ENCODE measurements around the gene RPTOR.

The RPTOR gene

GRCh38 chr17:80649200-80649644 is 104.6 kb downstream of the RPTOR start:
- DNase-seq, result no peak

DNA sequence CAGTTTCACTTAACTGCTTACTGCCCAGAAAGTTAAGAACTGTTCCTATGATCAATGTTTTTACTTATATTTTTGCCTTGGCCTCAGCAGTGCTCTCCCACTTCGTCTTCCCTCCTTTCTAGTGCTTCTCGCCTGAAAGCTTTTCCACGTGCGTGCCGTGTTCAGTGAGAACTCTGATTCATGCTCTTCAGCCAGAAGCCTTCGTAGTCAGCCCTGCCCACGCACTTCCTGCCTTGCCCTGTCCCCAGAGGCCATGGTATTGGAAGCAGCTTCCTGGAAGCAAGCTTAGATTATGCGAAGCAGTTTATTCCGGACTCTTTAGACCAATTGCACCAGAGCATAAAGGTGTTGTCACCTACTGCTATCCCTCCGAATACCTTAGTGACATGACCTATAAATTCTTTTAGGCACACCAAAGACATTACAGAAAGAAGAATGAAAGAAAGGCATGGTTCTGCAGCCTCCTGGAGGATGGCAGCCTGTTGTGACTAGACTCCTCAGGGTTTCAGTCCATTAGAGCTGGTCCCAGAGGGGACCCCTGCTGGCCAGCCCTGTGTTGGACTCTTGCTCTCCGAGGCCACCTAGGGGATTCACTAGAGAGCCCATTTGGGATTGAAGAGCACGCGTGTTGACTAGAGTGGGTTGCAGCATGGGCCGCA is 105.2 kb downstream of the RPTOR start:
- DNase-seq, result no peak

DNA sequence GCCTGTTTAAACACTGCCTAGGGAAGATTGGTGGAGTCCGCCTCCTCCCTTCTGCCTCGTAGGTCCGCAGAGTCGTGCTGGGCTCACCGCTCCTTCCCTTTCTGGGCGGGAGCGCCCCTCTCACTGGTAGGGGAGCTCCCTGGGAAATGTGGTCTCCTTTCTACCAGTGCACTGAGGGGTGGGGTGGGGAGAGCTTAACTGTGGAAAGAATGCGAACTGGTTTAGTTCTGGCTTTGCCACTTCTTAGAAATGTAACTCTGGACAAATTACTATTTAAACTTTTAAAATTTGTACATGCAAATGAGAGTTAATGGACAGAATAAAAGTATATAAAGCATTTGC is 105.7 kb downstream of the RPTOR start:
- DNase-seq, result no peak

- DNase-seq, result no peak
These were observed 106.3 kb downstream of the RPTOR start for GRCh38 chr17:80650751-80651518.

DNA sequence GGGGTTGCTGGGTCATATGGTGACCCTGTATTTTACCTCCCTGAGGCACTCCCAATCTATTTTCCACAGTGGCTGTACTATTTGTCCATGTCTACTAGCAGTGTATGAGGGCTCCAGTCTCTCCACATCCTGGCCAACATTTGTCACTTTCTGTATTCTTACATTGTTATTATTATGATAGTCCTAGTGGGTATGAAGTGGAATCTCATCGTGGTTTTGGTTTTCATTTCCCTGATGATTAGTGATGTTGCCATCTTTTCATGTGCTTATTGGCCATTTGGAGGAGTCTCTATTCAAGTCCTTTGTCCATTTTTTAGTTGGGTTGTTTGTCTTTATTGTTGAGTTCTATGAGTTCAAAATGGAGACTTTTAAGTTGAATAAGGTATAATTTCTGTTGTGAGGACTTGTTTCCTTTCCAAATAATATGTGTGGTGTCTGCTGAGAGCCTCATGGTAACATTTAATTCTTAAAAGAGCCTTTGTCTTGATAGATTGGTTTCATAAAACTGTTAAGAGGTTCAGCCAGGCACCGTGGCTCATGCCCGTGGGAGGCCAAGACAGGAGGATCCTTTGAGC is 108.2 kb downstream of the RPTOR start:
- DNase-seq, result no peak

DNA sequence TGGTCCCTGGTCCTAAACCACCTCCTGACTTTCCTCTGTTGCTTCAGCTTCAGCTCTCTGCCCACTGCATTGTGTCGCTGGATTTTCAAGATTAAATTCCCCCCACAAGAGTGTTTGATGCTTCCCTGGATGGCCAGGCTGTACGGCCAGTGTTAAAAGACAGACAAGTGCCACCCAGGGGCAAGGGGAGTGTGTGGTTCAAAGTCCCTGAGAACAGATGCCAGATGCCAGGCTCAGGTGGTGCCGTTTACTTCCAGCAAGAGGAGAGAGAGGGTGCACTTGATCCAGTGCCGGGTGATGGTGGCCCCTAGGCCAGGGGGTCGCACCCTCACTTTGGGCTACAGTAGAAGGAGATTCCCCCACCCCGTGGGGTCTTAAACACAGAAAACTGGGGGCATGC is 109.2 kb downstream of the RPTOR start:
- no peak for DNase-seq

DNA sequence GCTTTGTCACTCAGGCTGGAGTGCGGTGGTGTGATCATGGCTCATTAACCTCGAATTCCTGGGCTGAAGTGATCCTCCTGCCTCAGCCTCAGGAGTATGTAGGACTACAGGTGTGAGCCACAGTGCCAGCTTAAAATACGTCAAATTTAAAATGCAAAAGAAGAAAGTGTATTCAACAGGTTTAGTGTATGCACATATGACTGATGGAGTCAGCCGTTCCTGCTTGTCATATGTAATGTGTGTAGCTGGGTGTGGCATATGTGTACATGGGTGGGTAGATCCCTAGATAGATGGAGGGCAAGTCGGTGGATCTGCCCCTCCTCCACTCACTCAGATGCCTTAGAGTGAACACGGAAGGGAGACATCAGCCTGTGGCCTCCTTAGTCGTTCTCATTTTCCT is 111.0 kb downstream of the RPTOR start:
- DNase-seq, result no peak

GRCh38 chr17:80656590-80656989 is 112.0 kb downstream of the RPTOR start:
- no peak for DNase-seq

DNA sequence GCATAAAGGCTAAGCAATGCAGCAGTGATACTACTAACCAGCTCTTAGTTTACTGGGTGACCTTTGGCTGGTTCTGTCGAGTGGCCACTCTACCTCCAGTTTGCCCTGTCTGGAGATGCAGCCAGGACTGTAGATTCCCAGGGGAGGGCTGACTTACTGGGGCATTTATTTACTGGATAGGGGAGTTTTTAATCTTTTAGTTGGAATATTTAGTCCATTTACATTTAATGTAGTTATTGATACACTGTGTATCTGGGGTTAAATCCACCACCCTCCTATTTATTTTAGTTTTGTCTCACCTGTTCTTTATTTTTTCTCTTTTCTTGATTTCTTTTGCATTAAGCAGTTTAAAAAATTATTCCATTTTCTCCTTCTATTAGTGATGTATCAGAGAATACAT is 112.9 kb downstream of the RPTOR start:
- DNase-seq, result no peak

DNA sequence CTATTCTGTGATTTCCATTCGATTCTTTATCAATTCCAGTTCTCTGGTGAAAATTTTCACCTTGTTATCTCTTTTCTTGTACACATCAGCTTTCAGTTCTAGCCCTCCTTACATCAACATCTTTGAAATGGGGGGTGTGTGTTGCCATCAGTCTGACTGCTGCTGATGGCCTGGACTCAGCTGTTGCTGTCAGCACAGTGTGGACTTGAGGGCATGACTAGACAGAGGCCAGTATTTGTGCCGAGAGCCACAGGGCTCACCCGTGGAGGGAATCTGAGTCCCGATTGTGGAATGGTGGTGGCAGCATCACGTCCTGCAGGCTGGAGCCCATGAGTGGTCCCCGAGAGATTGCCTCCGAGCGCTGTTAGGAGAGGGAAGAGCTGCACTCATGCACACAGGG is 114.2 kb downstream of the RPTOR start:
- no peak for DNase-seq

- no peak for DNase-seq
These were observed 115.0 kb downstream of the RPTOR start for GRCh38 chr17:80659651-80660050.

GRCh38 chr17:80660527-80661198 is 116.0 kb downstream of the RPTOR start:
- no peak for DNase-seq

GRCh38 chr17:80662557-80662956 is 117.9 kb downstream of the RPTOR start:
- no peak for DNase-seq

GRCh38 chr17:80663781-80664206 is 119.2 kb downstream of the RPTOR start:
- no peak for DNase-seq

DNA sequence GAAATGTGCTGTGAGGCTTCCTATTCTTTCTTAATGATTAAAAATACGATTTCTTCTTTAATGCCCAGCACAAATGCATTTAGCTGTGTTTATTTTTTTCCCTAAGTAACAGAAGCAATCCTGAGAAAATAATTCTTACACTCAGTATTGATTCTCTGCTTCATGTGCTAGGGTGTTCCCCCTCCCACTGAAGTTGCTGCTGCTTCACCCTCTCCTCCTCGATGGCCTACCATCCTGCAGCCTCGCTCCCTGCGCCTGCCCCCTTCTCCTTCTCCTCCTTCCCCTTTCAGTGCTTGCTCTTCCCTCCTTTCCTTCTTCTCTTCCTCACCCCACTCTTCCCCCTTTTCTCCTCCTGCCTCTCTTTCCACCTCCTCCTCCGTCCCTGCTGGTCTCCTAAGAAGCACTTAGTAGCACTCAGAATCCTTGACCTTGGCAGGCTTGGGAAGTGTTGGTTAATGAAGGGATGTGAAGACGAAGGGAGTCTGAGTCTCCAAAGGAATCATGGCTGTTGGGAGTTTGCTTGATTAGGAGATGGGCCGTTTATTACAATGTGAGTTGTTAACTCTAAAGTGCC is 119.7 kb downstream of the RPTOR start:
- no peak for DNase-seq

GRCh38 chr17:80665792-80666191 is 121.2 kb downstream of the RPTOR start:
- DNase-seq, result no peak

DNA sequence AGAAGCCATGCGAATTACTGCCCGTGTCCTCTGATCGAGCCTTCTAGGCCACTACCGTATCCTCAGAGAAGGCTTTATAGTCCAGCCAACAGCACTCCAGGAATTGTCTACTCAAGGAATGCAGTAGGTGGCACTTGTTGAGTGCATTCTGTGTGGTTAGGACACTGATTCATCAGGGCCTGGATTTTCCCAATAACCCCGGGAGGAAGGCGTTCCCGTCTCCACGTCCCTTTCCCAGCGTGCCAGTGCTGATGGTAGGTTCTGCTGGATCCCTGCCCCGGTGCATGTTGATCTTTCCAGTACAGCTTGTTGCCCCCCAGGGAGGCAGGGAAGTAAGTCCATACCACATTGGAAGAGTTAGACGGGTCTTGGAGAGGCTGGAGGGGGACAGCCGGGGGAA is 122.2 kb downstream of the RPTOR start:
- no peak for DNase-seq

DNA sequence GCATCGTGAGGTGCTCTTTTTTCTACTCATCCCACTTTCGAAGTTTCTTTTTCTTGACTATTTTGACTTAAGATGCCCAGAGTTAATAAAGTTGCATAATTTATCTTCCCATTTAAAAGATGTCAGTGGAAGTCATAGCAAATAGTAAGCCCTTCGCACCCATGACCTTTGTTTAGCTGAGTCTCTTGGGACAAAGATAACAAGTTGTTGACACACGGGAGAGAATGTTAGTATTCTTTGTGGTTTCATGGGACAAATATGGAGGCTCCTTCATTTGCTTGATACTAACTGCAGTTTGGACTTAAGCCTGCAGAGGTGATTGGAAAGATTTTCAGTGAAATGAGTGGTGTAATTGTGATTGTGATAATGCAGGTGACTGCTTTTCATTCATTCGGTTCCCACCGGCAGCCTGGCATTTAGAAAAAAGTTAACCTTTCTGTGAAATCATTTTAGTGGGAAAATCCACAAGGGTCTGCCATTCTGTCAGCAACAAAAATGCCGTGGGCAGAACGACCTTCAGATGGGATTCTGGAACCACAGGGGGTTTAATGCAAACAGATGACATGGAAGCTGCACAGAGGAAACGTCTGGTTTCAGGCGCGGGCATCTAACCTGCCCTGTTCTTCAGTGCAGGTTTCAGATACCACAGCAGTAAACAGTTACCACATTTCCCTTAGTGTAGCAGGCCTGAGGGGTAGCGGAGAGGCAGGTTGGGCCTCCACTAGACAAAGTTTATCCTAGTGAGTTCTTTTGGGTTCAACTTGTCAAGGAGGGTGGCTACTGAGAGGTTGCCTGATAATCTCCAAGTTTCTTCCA is 123.0 kb downstream of the RPTOR start:
- DNase-seq, result no peak

DNA sequence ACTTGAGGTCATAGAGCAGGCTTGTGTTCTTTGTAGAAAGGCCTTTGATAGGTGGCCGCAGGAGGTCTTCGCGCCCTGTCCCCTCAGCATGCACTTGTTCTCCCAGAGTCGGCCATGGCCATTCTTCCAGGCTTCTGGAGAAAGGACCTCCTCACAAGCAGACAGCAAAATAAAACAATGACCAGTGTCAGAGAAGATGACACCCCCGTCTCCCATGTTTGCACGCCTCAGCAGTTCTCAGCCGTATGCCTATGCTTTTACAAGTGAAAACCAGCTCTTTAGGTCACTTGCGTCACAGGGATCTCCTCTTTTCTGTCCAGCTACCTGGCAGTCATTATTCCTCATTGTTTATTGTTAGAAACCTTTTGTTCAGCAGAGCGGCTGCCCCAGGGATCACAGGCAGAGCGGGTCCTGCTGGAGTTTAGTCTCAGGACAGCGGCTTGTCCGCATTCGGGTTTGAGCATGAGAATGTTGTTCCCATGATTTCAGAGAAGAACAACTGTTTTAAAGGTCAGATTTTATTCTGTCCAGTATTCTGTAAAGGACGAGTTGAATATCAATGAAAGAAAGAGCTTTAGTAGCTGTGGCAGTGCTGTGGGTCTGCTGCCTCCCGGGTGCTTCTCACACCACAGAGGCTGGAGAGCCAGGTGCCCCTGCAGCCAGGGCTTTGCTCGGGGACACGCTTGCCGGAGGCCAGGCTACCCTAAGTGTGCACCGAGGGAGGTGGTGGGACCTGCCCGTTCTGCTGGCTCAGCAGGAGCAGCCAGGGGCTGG is 123.9 kb downstream of the RPTOR start:
- DNase-seq, result no peak

GRCh38 chr17:80671039-80671824 is 126.6 kb downstream of the RPTOR start:
- no peak for DNase-seq

DNA sequence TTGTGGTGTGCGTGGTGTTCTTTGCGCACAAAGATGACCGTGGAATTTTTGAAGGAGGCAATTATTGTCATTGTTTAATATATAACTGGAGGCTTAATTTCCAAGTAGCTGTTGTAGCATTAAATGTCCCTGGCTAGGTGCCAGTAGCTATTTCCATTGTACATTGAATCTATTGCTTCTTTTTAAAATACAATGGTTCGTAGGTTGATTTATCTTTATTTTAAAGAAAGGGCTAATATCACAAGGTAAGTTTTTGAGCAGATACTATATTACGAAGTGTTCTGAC is 127.1 kb downstream of the RPTOR start:
- no peak for DNase-seq

All from NCI-H2107 (cell line).